ENCODE results near the gene NRP1. TPM values are rescaled to one million over a fixed set of nuclear protein-coding genes. Genes with fewer than 3 reads are reported as not detected.
"Not testable (repeated sequence)": the region's sequence is repeated elsewhere in the genome, so short reads cannot be mapped to it uniquely, and the experiment has no call there.

The NRP1 gene
- total RNA-seq, 1 donor from 2014 or later, result 208 TPM

- no peak overlapping the region for H3K4me3 Mint-ChIP-seq (ENCODE audit: unreplicated experiment)
- no peak for DNase-seq (ENCODE audit: extremely low spot score, unreplicated experiment)
- H3K27ac Mint-ChIP-seq (ENCODE audit: unreplicated experiment), result peak overlapping the region; percentile 14
- H3K27me3 Mint-ChIP-seq (ENCODE audit: unreplicated experiment), result no peaks in the 10 kb centered on the region
- peaks cover 76% of the 10 kb centered on the region for H3K36me3 Mint-ChIP-seq (ENCODE audit: unreplicated experiment)
- peaks cover 23% of the 10 kb centered on the region for H3K4me1 Mint-ChIP-seq (ENCODE audit: unreplicated experiment)
- no peaks in the 10 kb centered on the region for H3K9me3 Mint-ChIP-seq (ENCODE audit: unreplicated experiment)
- TF ChIP-seq, protein P1, sequence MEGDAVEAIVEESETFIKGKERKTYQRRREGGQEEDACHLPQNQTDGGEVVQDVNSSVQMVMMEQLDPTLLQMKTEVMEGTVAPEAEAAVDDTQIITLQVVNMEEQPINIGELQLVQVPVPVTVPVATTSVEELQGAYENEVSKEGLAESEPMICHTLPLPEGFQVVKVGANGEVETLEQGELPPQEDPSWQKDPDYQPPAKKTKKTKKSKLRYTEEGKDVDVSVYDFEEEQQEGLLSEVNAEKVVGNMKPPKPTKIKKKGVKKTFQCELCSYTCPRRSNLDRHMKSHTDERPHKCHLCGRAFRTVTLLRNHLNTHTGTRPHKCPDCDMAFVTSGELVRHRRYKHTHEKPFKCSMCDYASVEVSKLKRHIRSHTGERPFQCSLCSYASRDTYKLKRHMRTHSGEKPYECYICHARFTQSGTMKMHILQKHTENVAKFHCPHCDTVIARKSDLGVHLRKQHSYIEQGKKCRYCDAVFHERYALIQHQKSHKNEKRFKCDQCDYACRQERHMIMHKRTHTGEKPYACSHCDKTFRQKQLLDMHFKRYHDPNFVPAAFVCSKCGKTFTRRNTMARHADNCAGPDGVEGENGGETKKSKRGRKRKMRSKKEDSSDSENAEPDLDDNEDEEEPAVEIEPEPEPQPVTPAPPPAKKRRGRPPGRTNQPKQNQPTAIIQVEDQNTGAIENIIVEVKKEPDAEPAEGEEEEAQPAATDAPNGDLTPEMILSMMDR (IDR thresholded peaks at IDR 0.05), result no peak
Measured at GRCh38 chr10:33223326-33224000, 111.0 kb downstream of the NRP1 start.

GRCh38 chr10:33222304-33222703, 112.2 kb downstream of the NRP1 start:
- Mint-ChIP-seq H3K36me3 (ENCODE audit: unreplicated experiment) (peaks cover 75% of the 10 kb centered on the region), H3K4me1 (ENCODE audit: unreplicated experiment) (peaks cover 21% of the 10 kb centered on the region)
- H3K27me3 Mint-ChIP-seq (ENCODE audit: unreplicated experiment); DNase-seq (ENCODE audit: extremely low spot score, unreplicated experiment); H3K27ac Mint-ChIP-seq (ENCODE audit: unreplicated experiment); H3K9me3 Mint-ChIP-seq (ENCODE audit: unreplicated experiment); H3K4me3 Mint-ChIP-seq (ENCODE audit: unreplicated experiment): not testable (repeated sequence)

GRCh38 chr10:33217854-33218253, 116.6 kb downstream of the NRP1 start:
- Mint-ChIP-seq H3K9me3 (ENCODE audit: unreplicated experiment) (no peaks in the 10 kb centered on the region), H3K36me3 (ENCODE audit: unreplicated experiment) (peaks cover 56% of the 10 kb centered on the region), H3K4me3 (ENCODE audit: unreplicated experiment) (no peak overlapping the region), H3K27ac (ENCODE audit: unreplicated experiment) (peak overlapping the region; percentile 86), H3K27me3 (ENCODE audit: unreplicated experiment) (no peaks in the 10 kb centered on the region), H3K4me1 (ENCODE audit: unreplicated experiment) (peaks cover 52% of the 10 kb centered on the region)
- no peak for DNase-seq (ENCODE audit: extremely low spot score, unreplicated experiment)
- TF ChIP-seq, protein P1 (IDR thresholded peaks at IDR 0.05), result no peak

GRCh38 chr10:33216661-33217427, 117.6 kb downstream of the NRP1 start:
- Mint-ChIP-seq H3K27me3 (ENCODE audit: unreplicated experiment) (no peaks in the 10 kb centered on the region), H3K4me1 (ENCODE audit: unreplicated experiment) (peaks cover 58% of the 10 kb centered on the region), H3K36me3 (ENCODE audit: unreplicated experiment) (peaks cover 56% of the 10 kb centered on the region), H3K9me3 (ENCODE audit: unreplicated experiment) (no peaks in the 10 kb centered on the region), H3K4me3 (ENCODE audit: unreplicated experiment) (peak overlapping the region; percentile 4), H3K27ac (ENCODE audit: unreplicated experiment) (peak overlapping the region; percentile 86)
- DNase-seq (ENCODE audit: extremely low spot score, unreplicated experiment), result no peak
- TF ChIP-seq, protein P1 (IDR thresholded peaks at IDR 0.05), result no peak

- no peaks in the 10 kb centered on the region for H3K27me3 Mint-ChIP-seq (ENCODE audit: unreplicated experiment)
- TF ChIP-seq, protein P1 (IDR thresholded peaks at IDR 0.05), result no peak
- H3K27ac Mint-ChIP-seq (ENCODE audit: unreplicated experiment), result peak overlapping the region; percentile 86
- H3K9me3 Mint-ChIP-seq (ENCODE audit: unreplicated experiment), result no peaks in the 10 kb centered on the region
- peaks cover 53% of the 10 kb centered on the region for H3K36me3 Mint-ChIP-seq (ENCODE audit: unreplicated experiment)
- DNase-seq (ENCODE audit: extremely low spot score, unreplicated experiment), result no peak
- H3K4me1 Mint-ChIP-seq (ENCODE audit: unreplicated experiment), result peaks cover 69% of the 10 kb centered on the region
- no peak overlapping the region for H3K4me3 Mint-ChIP-seq (ENCODE audit: unreplicated experiment)
Measured at GRCh38 chr10:33215635-33216034, 118.8 kb downstream of the NRP1 start.

Data from osteocyte (in vitro differentiated cells).